ENCODE measurements around the gene ZNF280D.

ZNF280D gene

GRCh38 chr15:56600380-56600779 is 132.9 kb downstream of the ZNF280D start:
- Histone ChIP-seq H4K20me1 (ENCODE audit: insufficient read depth, low read length) (no peaks in the 10 kb centered on the region), H3K4me1 (ENCODE audit: low read length) (no peaks in the 10 kb centered on the region), H3K4me3 (ENCODE audit: low read length) (no peak overlapping the region), H3K9me3 (ENCODE audit: insufficient read depth, low read length) (peaks cover 9% of the 10 kb centered on the region; the same call in 1 of the 2 replicates), H3K79me2 (ENCODE audit: low read length) (no peaks in the 10 kb centered on the region), H3K27me3 (ENCODE audit: low read depth, low read length) (0 out of 2 replicates have a peak, but pooled peaks cover 2% of the 10 kb centered on the region), H3K4me2 (ENCODE audit: low read length) (no peak overlapping the region), H3K9ac (ENCODE audit: low read length) (no peak overlapping the region), H2AFZ (ENCODE audit: low read depth, low read length) (no peak overlapping the region), H3K27ac (ENCODE audit: low read length) (no peak overlapping the region), H3K36me3 (replicated peaks; ENCODE audit: low read depth, low read length) (peaks cover 6% of the 10 kb centered on the region)
- TF ChIP-seq CTCF (IDR thresholded peaks at IDR 0.05; ENCODE audit: low read depth, low read length) (no peak), EZH2phosphoT487 (IDR thresholded peaks at IDR 0.05; ENCODE audit: low read depth) (no peak)

- H3K27ac ChIP-seq (ENCODE audit: low read length): no peak overlapping the region
- H3K4me2 ChIP-seq (ENCODE audit: low read length): no peak overlapping the region
Observed at GRCh38 chr15:56598991-56599390, 134.3 kb downstream of the ZNF280D start.

DNA sequence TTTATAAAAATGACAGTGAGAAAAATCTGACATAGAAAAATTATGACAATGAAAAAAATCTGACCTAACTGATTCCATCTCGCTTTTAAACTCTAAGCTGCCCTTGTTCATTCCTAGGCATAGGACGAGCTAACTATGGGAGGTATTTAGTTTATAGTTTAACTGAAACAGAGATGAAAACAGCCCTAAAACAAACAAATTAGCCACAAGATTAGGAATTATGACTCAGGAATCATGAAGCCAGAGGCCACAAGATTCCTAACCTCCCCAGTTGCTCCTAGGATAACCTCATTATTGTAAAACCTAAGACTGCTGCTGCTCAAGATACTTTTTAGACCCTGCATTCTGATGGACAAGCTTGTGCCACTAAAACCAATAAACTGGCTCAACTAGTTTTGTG is 145.6 kb downstream of the ZNF280D start:
- H3K27me3 ChIP-seq (ENCODE audit: low read depth, low read length): no peaks in the 10 kb centered on the region
- TF ChIP-seq EZH2phosphoT487 (IDR thresholded peaks at IDR 0.05; ENCODE audit: low read depth): no peak
- no peak for TF ChIP-seq CTCF (IDR thresholded peaks at IDR 0.05; ENCODE audit: low read depth, low read length)
- no peak overlapping the region for H3K9ac ChIP-seq (ENCODE audit: low read length)
- H3K4me1 ChIP-seq (ENCODE audit: low read length): no peaks in the 10 kb centered on the region
- H3K27ac ChIP-seq (ENCODE audit: low read length): no peak overlapping the region
- H3K4me2 ChIP-seq (ENCODE audit: low read length): no peak overlapping the region
- H3K79me2 ChIP-seq (ENCODE audit: low read length): no peaks in the 10 kb centered on the region
- H3K9me3 ChIP-seq (ENCODE audit: insufficient read depth, low read length): peaks cover 20% of the 10 kb centered on the region
- H3K36me3 ChIP-seq (replicated peaks; ENCODE audit: low read depth, low read length): no peaks in the 10 kb centered on the region
- H3K4me3 ChIP-seq (ENCODE audit: low read length): no peak overlapping the region
- no peak overlapping the region for H2AFZ ChIP-seq (ENCODE audit: low read depth, low read length)
- H4K20me1 ChIP-seq (ENCODE audit: insufficient read depth, low read length): no peaks in the 10 kb centered on the region

More at GRCh38 chr15:56598991-56599390, 134.3 kb downstream of the ZNF280D start:
- TF ChIP-seq CTCF (IDR thresholded peaks at IDR 0.05; ENCODE audit: low read depth, low read length) (no peak), EZH2phosphoT487 (IDR thresholded peaks at IDR 0.05; ENCODE audit: low read depth) (no peak)
- H4K20me1 ChIP-seq (ENCODE audit: insufficient read depth, low read length): no peaks in the 10 kb centered on the region
- H3K4me3 ChIP-seq (ENCODE audit: low read length): no peak overlapping the region
- H3K79me2 ChIP-seq (ENCODE audit: low read length): no peaks in the 10 kb centered on the region
- H3K4me1 ChIP-seq (ENCODE audit: low read length): no peaks in the 10 kb centered on the region
- H3K9ac ChIP-seq (ENCODE audit: low read length): no peak overlapping the region
- no peak overlapping the region for H2AFZ ChIP-seq (ENCODE audit: low read depth, low read length)
- H3K9me3 ChIP-seq (ENCODE audit: insufficient read depth, low read length): peaks cover 9% of the 10 kb centered on the region; the same call in 1 of the 2 replicates
- H3K36me3 ChIP-seq (replicated peaks; ENCODE audit: low read depth, low read length): peaks cover 6% of the 10 kb centered on the region
- H3K27me3 ChIP-seq (ENCODE audit: low read depth, low read length): no peaks in the 10 kb centered on the region

- Histone ChIP-seq H4K20me1 (ENCODE audit: insufficient read depth, low read length) (no peaks in the 10 kb centered on the region), H3K36me3 (replicated peaks; ENCODE audit: low read depth, low read length) (no peaks in the 10 kb centered on the region), H3K4me1 (ENCODE audit: low read length) (no peaks in the 10 kb centered on the region), H3K9ac (ENCODE audit: low read length) (no peak overlapping the region), H2AFZ (ENCODE audit: low read depth, low read length) (no peak overlapping the region), H3K27me3 (ENCODE audit: low read depth, low read length) (no peaks in the 10 kb centered on the region), H3K4me2 (ENCODE audit: low read length) (no peak overlapping the region), H3K4me3 (ENCODE audit: low read length) (no peak overlapping the region), H3K27ac (ENCODE audit: low read length) (no peak overlapping the region), H3K9me3 (ENCODE audit: insufficient read depth, low read length) (peaks cover 20% of the 10 kb centered on the region), H3K79me2 (ENCODE audit: low read length) (no peaks in the 10 kb centered on the region)
- no peak for TF ChIP-seq CTCF (IDR thresholded peaks at IDR 0.05; ENCODE audit: low read depth, low read length)
- TF ChIP-seq EZH2phosphoT487 (IDR thresholded peaks at IDR 0.05; ENCODE audit: low read depth): no peak
Observed at GRCh38 chr15:56586206-56586605, 147.1 kb downstream of the ZNF280D start.

Measured in OCI-LY3 (cell line).